H9 (cell line): Measurements from ENCODE around the gene UBL5. TPM values are rescaled to one million over a fixed set of nuclear protein-coding genes. Genes with fewer than 3 reads are reported as not detected.
"Not testable (repeated sequence)": the region's sequence is repeated elsewhere in the genome, so short reads cannot be mapped to it uniquely, and the experiment has no call there.

ENCODE experiments used
- DNase-seq: peaks from one replicate; pipeline ENCODE4 v3.0.0-alpha.2; 2017
- H2AFZ ChIP-seq: one replicate; pipeline ENCODE4 v1.6.1; 2013; ENCODE audit warnings: mild to moderate bottlenecking, low read length, control low read depth, moderate library complexity
- H2AK5ac ChIP-seq: 2 replicates; pipeline ENCODE4 v1.6.1; 2013; ENCODE audit warnings: low read length, control low read depth, mixed read lengths; ENCODE audit not compliant: insufficient read length
- H2BK120ac ChIP-seq: one replicate; pipeline ENCODE4 v1.6.1; 2013; ENCODE audit warnings: low read depth, mild to moderate bottlenecking, low read length, control low read depth, inconsistent platforms; ENCODE audit not compliant: poor library complexity, severe bottlenecking
- H2BK12ac ChIP-seq: 2 replicates; pipeline ENCODE4 v1.6.1; 2013; ENCODE audit warnings: low read length, control low read depth, mixed read lengths, low read depth; ENCODE audit not compliant: insufficient read length
- H2BK15ac ChIP-seq: 2 replicates; pipeline ENCODE4 v1.6.1; 2013; ENCODE audit warnings: low read depth, low read length, control low read depth
- H2BK20ac ChIP-seq: one replicate; pipeline ENCODE4 v1.6.1; 2013; ENCODE audit warnings: low read depth, mild to moderate bottlenecking, low read length, control low read depth, inconsistent platforms; ENCODE audit not compliant: poor library complexity, severe bottlenecking
- H2BK5ac ChIP-seq: 2 replicates; pipeline ENCODE4 v1.6.1; 2013; ENCODE audit warnings: low read length, control low read depth, mixed read lengths; ENCODE audit not compliant: insufficient read length
- H3K14ac ChIP-seq: 2 replicates; pipeline ENCODE4 v1.6.1; 2013; ENCODE audit warnings: low read length, control low read depth; ENCODE audit not compliant: insufficient read depth
- H3K18ac ChIP-seq: 2 replicates; pipeline ENCODE4 v1.6.1; 2013; ENCODE audit warnings: low read depth, mild to moderate bottlenecking, mixed read lengths, low read length, control low read depth; ENCODE audit not compliant: insufficient read length
- H3K23ac ChIP-seq: 2 replicates; pipeline ENCODE4 v1.6.1; 2013; ENCODE audit warnings: low read length, control low read depth, mixed read lengths, low read depth; ENCODE audit not compliant: insufficient read length
- H3K23me2 ChIP-seq: 2 replicates; pipeline ENCODE4 v1.6.1; 2013; ENCODE audit warnings: low read depth, mild to moderate bottlenecking, mixed read lengths, low read length, control low read depth; ENCODE audit not compliant: insufficient read length, poor library complexity, severe bottlenecking
- H3K27ac ChIP-seq: 2 replicates; pipeline ENCODE4 v1.5.1; 2013; ENCODE audit warnings: low read length, control low read depth, mixed read lengths, low read depth; ENCODE audit not compliant: insufficient read length
- H3K27me3 ChIP-seq: 2 replicates; pipeline ENCODE4 v1.6.1; 2013; ENCODE audit warnings: low read length, control low read depth, inconsistent platforms; ENCODE audit not compliant: insufficient read depth
- H3K4ac ChIP-seq: 2 replicates; pipeline ENCODE4 v1.6.1; 2013; ENCODE audit warnings: low read depth, mild to moderate bottlenecking, control low read depth, inconsistent platforms, low read length, moderate library complexity
- H3K4me1 ChIP-seq: 2 replicates; pipeline ENCODE4 v1.6.1; 2013; ENCODE audit warnings: low read length, control low read depth, inconsistent platforms; ENCODE audit not compliant: insufficient read depth
- H3K4me2 ChIP-seq: 2 replicates; pipeline ENCODE4 v1.6.1; 2013; ENCODE audit warnings: low read length, control low read depth, mixed read lengths; ENCODE audit not compliant: insufficient read length, insufficient read depth
- H3K56ac ChIP-seq: 2 replicates; pipeline ENCODE4 v1.6.1; 2013; ENCODE audit warnings: low read depth, mild to moderate bottlenecking, mixed read lengths, low read length, control low read depth; ENCODE audit not compliant: insufficient read length
- H3K79me1 ChIP-seq: 2 replicates; pipeline ENCODE4 v1.6.1; 2013; ENCODE audit warnings: low read depth, mild to moderate bottlenecking, moderate library complexity, low read length, control low read depth, inconsistent platforms; ENCODE audit not compliant: insufficient read depth, poor library complexity, severe bottlenecking
- H3K79me2 ChIP-seq: 2 replicates; pipeline ENCODE4 v1.6.1; 2013; ENCODE audit warnings: low read length, control low read depth, inconsistent platforms; ENCODE audit not compliant: insufficient read depth
- H3K9ac ChIP-seq: 2 replicates; pipeline ENCODE4 v1.6.1; 2013; ENCODE audit warnings: low read length, control low read depth, mixed read lengths; ENCODE audit not compliant: insufficient read length; ENCODE audit errors: extremely low read depth
- H3K9me3 ChIP-seq: one replicate; pipeline ENCODE4 v1.6.1; 2013; ENCODE audit warnings: low read depth, low read length, inconsistent platforms; ENCODE audit not compliant: control insufficient read depth
- H3T11ph ChIP-seq: one replicate; pipeline ENCODE4 v1.6.1; 2013; ENCODE audit warnings: mild to moderate bottlenecking, low read length, control low read depth, inconsistent platforms
- H4K20me1 ChIP-seq: one replicate; pipeline ENCODE4 v1.6.1; 2013; ENCODE audit not compliant: control insufficient read depth, insufficient read length, insufficient read depth
- H4K5ac ChIP-seq: 2 replicates; pipeline ENCODE4 v1.6.1; 2013; ENCODE audit warnings: low read depth, mild to moderate bottlenecking, mixed read lengths, low read length, control low read depth; ENCODE audit not compliant: insufficient read length
- H4K8ac ChIP-seq: replicated peaks from 2 replicates; pipeline ENCODE4 v1.6.1; 2013; ENCODE audit warnings: low read length, control low read depth, mixed read lengths, low read depth; ENCODE audit not compliant: insufficient read length
- H4K91ac ChIP-seq: 2 replicates; pipeline ENCODE4 v1.6.1; 2013; ENCODE audit warnings: low read depth, mild to moderate bottlenecking, moderate library complexity, mixed read lengths, low read length, control low read depth; ENCODE audit not compliant: insufficient read length
- H3K27ac Mint-ChIP-seq, 3 experiments: 2 replicates in 2 of 3; 3 replicates in 1 of 3; pipeline ENCODE4 v1.8.0; 2020 to 2021; ENCODE audit warnings: mixed read lengths in 3 of 3, mild to moderate bottlenecking in 1 of 3, moderate library complexity in 1 of 3
- H3K27me3 Mint-ChIP-seq: 2 replicates; pipeline ENCODE4 v1.8.0; 2021; ENCODE audit warnings: low read depth, mild to moderate bottlenecking, moderate library complexity, mixed read lengths
- H3K36me3 Mint-ChIP-seq, 3 experiments: 2 replicates in 2 of 3; 3 replicates in 1 of 3; pipeline ENCODE4 v1.8.0; 2020 to 2021; ENCODE audit warnings: low read depth in 3 of 3, mixed read lengths in 3 of 3; ENCODE audit not compliant: insufficient read depth in 1 of 3
- H3K4me1 Mint-ChIP-seq, 2 experiments: 2 replicates each; pipeline ENCODE4 v1.8.0; 2020; ENCODE audit warnings: mixed read lengths in 2 of 2
- H3K4me3 Mint-ChIP-seq, 2 experiments: 2 replicates in 1 of 2; 3 replicates in 1 of 2; pipeline ENCODE4 v1.8.0; 2020 to 2021; ENCODE audit warnings: mild to moderate bottlenecking in 2 of 2, mixed read lengths in 2 of 2, moderate library complexity in 1 of 2
- H3K9me3 Mint-ChIP-seq, 2 experiments: 2 replicates in 1 of 2; 3 replicates in 1 of 2; pipeline ENCODE4 v1.8.0; 2020; ENCODE audit warnings: mild to moderate bottlenecking in 2 of 2, mixed read lengths in 2 of 2, moderate library complexity in 1 of 2
- WGBS: extraction: QIAGEN DNeasy Blood & Tissue Kit; methylation state at CpG from one replicate; pipeline ENCODE4 v1.1.7; 2013; ENCODE audit warnings: missing lambda C conversion rate, low lambda C conversion rate, mixed read lengths; ENCODE audit not compliant: insufficient read length; ENCODE audit errors: extremely low coverage; 5-methylcytosine and 5-hydroxymethylcytosine counted together
- total RNA-seq: library from RNA; stranded (reverse); gene quantifications from 2 replicates; pipeline ENCODE4 v1.2.1, GENCODE V29; 2021
- TF ChIP-seq, protein P1 (sequence below): fragments of 200-600 bp; sonication (generic); conservative IDR thresholded peaks from 3 replicates; pipeline ENCODE4 v1.8.0; 2021; ENCODE audit warnings: antibody characterized with exemption, mild to moderate bottlenecking

Gene UBL5
- total RNA-seq, 1 experiment from 2014 or later: 393 TPM

DNA sequence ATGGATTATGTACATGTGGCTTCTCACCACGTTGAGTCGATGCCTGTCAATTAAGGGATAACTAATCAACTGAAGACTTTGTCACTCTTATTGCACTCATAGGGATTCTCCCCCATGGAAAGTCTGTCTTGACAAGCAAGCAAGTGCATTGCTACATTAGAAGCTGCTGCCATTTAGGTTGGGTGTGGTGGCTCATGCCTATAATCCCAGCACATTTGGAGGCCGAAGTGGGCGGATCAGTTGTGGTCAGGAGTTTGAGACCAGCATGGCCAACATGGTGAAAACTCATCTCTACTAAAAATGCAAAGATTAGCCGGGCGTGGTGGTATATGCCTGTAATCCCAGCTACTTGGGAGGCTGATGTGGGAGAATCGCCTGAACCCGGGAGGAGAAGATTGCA, 40.9 kb upstream of the UBL5 start:
- no peaks in the 10 kb centered on the region for H3K27me3 Mint-ChIP-seq
- H3K23ac ChIP-seq: no peak overlapping the region
- H2BK12ac ChIP-seq: no peak overlapping the region
- no peak overlapping the region for H3T11ph ChIP-seq
- H3K4me1 ChIP-seq: no peaks in the 10 kb centered on the region
- no peaks in the 10 kb centered on the region for H3K79me1 ChIP-seq
- no peaks in the 10 kb centered on the region for H3K9me3 ChIP-seq
- no peak overlapping the region for H4K5ac ChIP-seq
- H3K23me2 ChIP-seq: no peaks in the 10 kb centered on the region
- H3K9ac ChIP-seq: no peak overlapping the region
- no peak overlapping the region for H3K18ac ChIP-seq
- H3K4me3 Mint-ChIP-seq: peak overlapping the region; percentile 62 to 80
- DNase-seq: no peak
- H4K91ac ChIP-seq: no peak overlapping the region
- peak overlapping the region in 1 of 3 experiments; percentile 95; a peak in 3 of 7 replicates for H3K27ac Mint-ChIP-seq
- H3K36me3 Mint-ChIP-seq: peaks cover 0 to 2% (median 0%) of the 10 kb centered on the region in 3 experiments; a peak in 3 of 7 replicates
- H2AFZ ChIP-seq: no peak overlapping the region
- WGBS: no CpG with 5 or more reads among the region's 8 CpGs
- peaks cover 38 to 47% of the 10 kb centered on the region in 2 experiments for H3K4me1 Mint-ChIP-seq
- H2BK15ac ChIP-seq: no peak overlapping the region
- no peak overlapping the region for H3K56ac ChIP-seq
- no peaks in the 10 kb centered on the region for H3K79me2 ChIP-seq
- H4K20me1 ChIP-seq: no peaks in the 10 kb centered on the region
- no peak overlapping the region for H2BK5ac ChIP-seq
- H3K27me3 ChIP-seq: no peaks in the 10 kb centered on the region
- no peak overlapping the region for H2AK5ac ChIP-seq
- H2BK20ac ChIP-seq: no peak overlapping the region
- no peak overlapping the region for H3K4ac ChIP-seq
- H3K4me2 ChIP-seq: peak overlapping the region; percentile 23
- no peak overlapping the region for H2BK120ac ChIP-seq
- no peak overlapping the region for H4K8ac ChIP-seq
- H3K14ac ChIP-seq: no peak overlapping the region
- peaks cover 0 to 2% of the 10 kb centered on the region in 2 experiments; a peak in 1 of 5 replicates for H3K9me3 Mint-ChIP-seq
- TF ChIP-seq, protein P1, sequence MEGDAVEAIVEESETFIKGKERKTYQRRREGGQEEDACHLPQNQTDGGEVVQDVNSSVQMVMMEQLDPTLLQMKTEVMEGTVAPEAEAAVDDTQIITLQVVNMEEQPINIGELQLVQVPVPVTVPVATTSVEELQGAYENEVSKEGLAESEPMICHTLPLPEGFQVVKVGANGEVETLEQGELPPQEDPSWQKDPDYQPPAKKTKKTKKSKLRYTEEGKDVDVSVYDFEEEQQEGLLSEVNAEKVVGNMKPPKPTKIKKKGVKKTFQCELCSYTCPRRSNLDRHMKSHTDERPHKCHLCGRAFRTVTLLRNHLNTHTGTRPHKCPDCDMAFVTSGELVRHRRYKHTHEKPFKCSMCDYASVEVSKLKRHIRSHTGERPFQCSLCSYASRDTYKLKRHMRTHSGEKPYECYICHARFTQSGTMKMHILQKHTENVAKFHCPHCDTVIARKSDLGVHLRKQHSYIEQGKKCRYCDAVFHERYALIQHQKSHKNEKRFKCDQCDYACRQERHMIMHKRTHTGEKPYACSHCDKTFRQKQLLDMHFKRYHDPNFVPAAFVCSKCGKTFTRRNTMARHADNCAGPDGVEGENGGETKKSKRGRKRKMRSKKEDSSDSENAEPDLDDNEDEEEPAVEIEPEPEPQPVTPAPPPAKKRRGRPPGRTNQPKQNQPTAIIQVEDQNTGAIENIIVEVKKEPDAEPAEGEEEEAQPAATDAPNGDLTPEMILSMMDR: no peak
- no peak overlapping the region for H3K27ac ChIP-seq

DNA sequence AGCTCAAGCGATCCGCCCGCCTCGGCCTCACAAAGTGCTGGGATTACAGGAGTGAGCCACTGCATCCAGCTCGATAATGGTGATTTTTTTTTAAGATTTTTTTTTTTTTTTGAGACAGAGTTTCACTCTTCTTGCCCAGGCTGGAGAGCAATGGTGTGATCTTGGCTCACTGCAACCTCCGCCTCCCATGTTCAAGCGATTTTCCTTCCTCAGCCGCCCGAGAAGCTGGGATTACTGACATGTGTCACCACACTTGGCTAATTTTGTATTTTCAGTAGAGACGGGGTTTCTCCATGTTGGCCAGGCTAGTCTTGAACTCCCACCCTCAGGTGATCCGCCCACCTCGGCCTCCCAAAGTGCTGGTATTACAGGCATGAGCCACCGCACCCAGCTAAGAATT, 39.1 kb upstream of the UBL5 start:
- not testable (repeated sequence) for H3K9me3 Mint-ChIP-seq, H2AK5ac ChIP-seq, H2BK15ac ChIP-seq, DNase-seq, H3K18ac ChIP-seq, H4K20me1 ChIP-seq, H2BK5ac ChIP-seq, H3K9me3 ChIP-seq, H4K5ac ChIP-seq, H3K27ac ChIP-seq, H3K4ac ChIP-seq, H3K4me1 ChIP-seq, H3K4me3 Mint-ChIP-seq, H2BK12ac ChIP-seq, H4K8ac ChIP-seq, H3K4me2 ChIP-seq, H3K79me1 ChIP-seq, H3K23ac ChIP-seq, H3K36me3 Mint-ChIP-seq, H3K27me3 ChIP-seq, H4K91ac ChIP-seq, H3K56ac ChIP-seq, H3K27me3 Mint-ChIP-seq, H3K14ac ChIP-seq, H3K9ac ChIP-seq, H3K79me2 ChIP-seq, H3T11ph ChIP-seq, H3K27ac Mint-ChIP-seq, H3K23me2 ChIP-seq, H2AFZ ChIP-seq, H2BK120ac ChIP-seq, H2BK20ac ChIP-seq
- H3K4me1 Mint-ChIP-seq: peaks cover 43 to 52% of the 10 kb centered on the region in 2 experiments
- WGBS: no CpG with 5 or more reads among the region's 13 CpGs
